Left lung (tissue), 10 donors: ENCODE data around the gene POLH. TPM values are rescaled to one million over a fixed set of nuclear protein-coding genes. Genes with fewer than 3 reads are reported as not detected.
"Not testable (repeated sequence)": the region's sequence is repeated elsewhere in the genome, so short reads cannot be mapped to it uniquely, and the experiment has no call there.

ENCODE experiments used
- ATAC-seq: fragments of 200-7000 bp; cut with Tn5 transposase; one replicate; pipeline ENCODE4 v1.9.1; 2020; ENCODE audit warnings: moderate library complexity
- DNase-seq, 4 donors: peaks; one replicate each; pipeline ENCODE4 v3.0.0-alpha.2; 2013 to 2020
- H3K27ac ChIP-seq, 2 donors: fragments of 200-600 bp; sonication (generic) in 1 of 2; one replicate each; pipeline versions ENCODE4 v1.5.0 to v1.8.0; 2020 to 2021
- H3K27me3 ChIP-seq, 2 donors: fragments of 200-600 bp; sonication (generic) in 1 of 2; one replicate each; pipeline versions ENCODE4 v1.5.0 to v1.8.0; 2020 to 2021
- H3K36me3 ChIP-seq, 2 donors: fragments of 200-600 bp; sonication (generic) in 1 of 2; one replicate each; pipeline versions ENCODE4 v1.5.0 to v1.8.0; 2020 to 2021
- H3K4me1 ChIP-seq, 2 donors: fragments of 200-600 bp; one replicate each; pipeline ENCODE4 v1.8.0; 2021
- H3K4me3 ChIP-seq, 2 donors: fragments of 200-600 bp; sonication (generic) in 1 of 2; one replicate each; pipeline versions ENCODE4 v1.5.0 to v1.8.0; 2020 to 2021; ENCODE audit warnings: mild to moderate bottlenecking in 1 of 2
- H3K9me3 ChIP-seq, 2 donors: fragments of 200-600 bp; sonication (generic) in 1 of 2; one replicate each; pipeline versions ENCODE4 v1.5.0 to v1.8.0; 2020 to 2021
- CTCF ChIP-seq, 2 donors: fragments of 200-600 bp; sonication (generic) in 1 of 2; IDR thresholded peaks; one replicate each; pipeline versions ENCODE4 v1.5.0 to v1.8.0; 2021; ENCODE audit warnings: antibody characterized with exemption in 2 of 2
- intact Hi-C, 2 donors: fragments of 100-400 bp; cut with DNase I; formaldehyde crosslinking; loops; one replicate each; pipeline versions ENCODE4 v1.11.2 to v1.14.2; 2022
- polyA plus RNA-seq, 6 donors: library from polyadenylated mRNA; unstranded; fragments of 120-200 nt; gene quantifications; one replicate each; pipeline ENCODE4 v1.2.1, GENCODE V29; 2013; ENCODE audit not compliant: insufficient read length in 6 of 6
- total RNA-seq, 2 donors: library from RNA; stranded (reverse); fragmentation: NEBNext Ultra II Directional; extraction: Animal tissue kit (Norgen Biotek cat#: 25700); gene quantifications; one replicate each; pipeline ENCODE4 v1.2.1, GENCODE V29; 2021
- donor health status: DM: no; HTN: yes; CAD: no.
- donor health status: DM: no; HTN: no; CAD: no.

The POLH gene
- total and polyA plus RNA-seq, 8 donors = 17.8 to 29.8 (median 24.3) TPM

GRCh38 chr6:43579171-43579570 is 3.2 kb downstream of the POLH start:
- DNase-seq (no peak), ATAC-seq (no peak)
- H3K27ac ChIP-seq = no peak overlapping the region
- no peak overlapping the region for H3K4me3 ChIP-seq
- no peaks in the 10 kb centered on the region for H3K27me3 ChIP-seq
- H3K4me1 ChIP-seq = peaks cover 20 to 30% of the 10 kb centered on the region in 2 donors
- intact Hi-C loops = no loop called here
- no peaks in the 10 kb centered on the region for H3K9me3 ChIP-seq
- no peak for TF ChIP-seq CTCF (IDR thresholded peaks at IDR 0.05)
- H3K36me3 ChIP-seq = peaks cover 0 to 19% of the 10 kb centered on the region in 2 donors

DNA sequence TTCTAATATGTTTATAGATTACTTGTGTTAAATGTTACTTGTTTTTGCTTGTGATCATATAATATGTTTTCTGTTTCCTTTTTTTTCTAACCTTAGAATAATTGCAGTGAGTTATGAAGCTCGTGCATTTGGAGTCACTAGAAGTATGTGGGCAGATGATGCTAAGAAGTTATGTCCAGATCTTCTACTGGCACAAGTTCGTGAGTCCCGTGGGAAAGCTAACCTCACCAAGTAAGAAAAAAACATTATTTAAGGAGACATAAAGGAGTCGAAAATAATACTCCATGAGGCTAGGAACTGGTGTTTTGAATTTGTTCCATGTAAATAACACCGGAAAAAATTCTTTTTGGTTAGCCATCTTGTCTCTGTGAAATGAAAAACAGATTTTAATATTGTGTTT is 6.9 kb downstream of the POLH start:
- peaks cover 0 to 54% of the 10 kb centered on the region in 2 donors for H3K36me3 ChIP-seq
- no peak for DNase-seq
- no peak for ATAC-seq
- no peak overlapping the region for H3K27ac ChIP-seq
- no peak overlapping the region for H3K4me3 ChIP-seq
- H3K9me3 ChIP-seq = no peaks in the 10 kb centered on the region
- H3K4me1 ChIP-seq = peaks cover 10 to 11% of the 10 kb centered on the region in 2 donors
- no peaks in the 10 kb centered on the region for H3K27me3 ChIP-seq
- no peak for TF ChIP-seq CTCF (IDR thresholded peaks at IDR 0.05)
- intact Hi-C loops = no loop called here

- no peak for DNase-seq
- Histone ChIP-seq H3K4me1 (no peaks in the 10 kb centered on the region), H3K27ac (no peak overlapping the region), H3K4me3 (no peak overlapping the region), H3K27me3 (no peaks in the 10 kb centered on the region), H3K9me3 (no peaks in the 10 kb centered on the region), H3K36me3 (peaks cover 0 to 73% of the 10 kb centered on the region in 2 donors)
- intact Hi-C loops = no loop called here
- no peak for ATAC-seq
- no peak for TF ChIP-seq CTCF (IDR thresholded peaks at IDR 0.05)
Measured at GRCh38 chr6:43584892-43585570, 9.0 kb downstream of the POLH start.

GRCh38 chr6:43588194-43588593 is 12.2 kb downstream of the POLH start:
- no peaks in the 10 kb centered on the region for H3K27me3 ChIP-seq
- no peak for TF ChIP-seq CTCF (IDR thresholded peaks at IDR 0.05)
- no peak for DNase-seq
- no peaks in the 10 kb centered on the region for H3K4me1 ChIP-seq
- ATAC-seq = no peak
- intact Hi-C loops = no loop called here
- H3K9me3 ChIP-seq = no peaks in the 10 kb centered on the region
- no peak overlapping the region for H3K4me3 ChIP-seq
- H3K36me3 ChIP-seq = peaks cover 0 to 89% of the 10 kb centered on the region in 2 donors
- H3K27ac ChIP-seq = no peak overlapping the region

- H3K4me1 ChIP-seq, H3K27me3 ChIP-seq, DNase-seq, H3K9me3 ChIP-seq, intact Hi-C loops, H3K27ac ChIP-seq, ATAC-seq, H3K4me3 ChIP-seq: not testable (repeated sequence)
- peaks cover 0 to 76% of the 10 kb centered on the region in 2 donors for H3K36me3 ChIP-seq
Measured at GRCh38 chr6:43589564-43589963, 13.6 kb downstream of the POLH start.

DNA sequence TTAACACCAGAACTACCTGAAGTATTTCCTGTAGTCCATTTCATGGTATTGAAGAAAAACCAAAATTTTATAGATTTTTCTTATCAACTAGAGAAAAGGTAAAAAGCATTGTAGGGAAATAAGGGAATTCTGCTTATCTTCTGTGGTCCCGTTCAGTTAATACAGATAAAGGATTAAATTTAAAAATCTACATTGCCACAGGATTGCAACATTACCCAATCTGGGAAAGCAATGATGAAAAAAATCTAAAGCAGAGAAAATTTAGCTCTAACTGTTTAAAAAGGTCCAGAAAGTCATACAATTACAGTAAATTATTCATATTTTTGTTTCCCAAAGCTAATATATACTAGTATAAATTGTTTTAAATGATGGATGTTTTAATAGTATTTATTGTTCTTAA is 18.0 kb downstream of the POLH start:
- no peaks in the 10 kb centered on the region for H3K9me3 ChIP-seq
- no peak overlapping the region for H3K27ac ChIP-seq
- DNase-seq (no peak), ATAC-seq (no peak)
- intact Hi-C loops = no loop called here
- H3K4me1 ChIP-seq = no peaks in the 10 kb centered on the region
- no peaks in the 10 kb centered on the region for H3K27me3 ChIP-seq
- H3K36me3 ChIP-seq = peaks cover 0 to 61% of the 10 kb centered on the region in 2 donors
- TF ChIP-seq CTCF (IDR thresholded peaks at IDR 0.05) = no peak
- H3K4me3 ChIP-seq = no peak overlapping the region
